GM19035 (cell line): ENCODE results near the gene ABCA4.

Experiments used
- ATAC-seq: cut with Tn5 transposase; IDR thresholded peaks from one replicate; pipeline ENCODE4 v1.9.1; 2021; ENCODE audit not compliant: unreplicated experiment

The ABCA4 gene

DNA sequence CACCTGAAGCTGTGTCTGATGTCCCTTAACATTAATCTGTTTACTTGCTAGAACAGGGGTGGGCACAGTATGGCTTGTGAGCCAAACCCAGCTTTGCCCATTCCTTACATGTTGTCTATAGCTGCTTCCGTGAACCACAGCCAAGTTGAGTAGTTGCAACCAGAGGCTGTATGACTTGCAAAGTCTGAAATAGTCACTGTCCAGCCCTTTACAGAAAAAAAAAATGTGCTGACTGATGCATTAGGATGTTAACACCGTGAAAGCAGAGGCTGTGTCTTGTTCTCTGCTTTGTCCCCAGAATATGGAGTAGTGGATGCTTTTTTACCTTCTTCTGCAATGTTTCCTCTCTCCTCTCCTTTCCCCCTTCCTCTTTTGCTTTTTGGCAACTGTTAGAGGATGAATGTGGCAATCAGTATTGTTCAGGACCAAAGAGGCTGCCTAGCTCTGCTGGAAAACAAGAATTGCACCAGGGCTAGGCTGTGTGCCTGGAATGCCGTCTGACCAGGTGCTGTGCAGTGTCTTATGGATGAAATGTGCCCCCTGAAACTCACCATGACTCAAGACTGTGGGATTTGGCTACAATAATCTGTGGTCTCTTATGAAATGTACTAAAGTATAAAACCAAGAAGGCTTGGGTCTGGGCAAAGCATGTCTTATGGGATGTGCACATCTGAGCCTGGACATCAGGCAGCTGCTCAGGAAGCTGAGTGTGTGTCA, 132.2 kb downstream of the ABCA4 start:
- ATAC-seq = no peak

DNA sequence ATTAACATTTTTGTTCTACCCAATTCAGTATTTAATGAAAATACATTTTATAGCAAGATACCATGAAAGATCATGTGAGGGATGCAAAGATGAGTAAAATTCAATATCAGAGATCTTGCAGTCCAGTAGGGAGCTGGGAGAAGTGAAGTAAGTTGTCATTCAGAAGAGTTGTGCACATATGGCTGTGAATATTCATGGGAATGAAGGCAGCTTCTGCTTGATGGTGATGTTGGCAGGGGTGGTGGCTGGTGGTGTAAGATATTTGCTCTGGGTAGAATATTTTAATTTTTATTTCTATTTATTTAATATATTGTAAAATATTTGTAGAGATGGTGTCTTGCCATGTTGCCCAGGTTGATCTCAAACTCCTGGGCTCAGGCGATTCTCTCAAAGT, 139.7 kb downstream of the ABCA4 start:
- ATAC-seq = no peak

DNA sequence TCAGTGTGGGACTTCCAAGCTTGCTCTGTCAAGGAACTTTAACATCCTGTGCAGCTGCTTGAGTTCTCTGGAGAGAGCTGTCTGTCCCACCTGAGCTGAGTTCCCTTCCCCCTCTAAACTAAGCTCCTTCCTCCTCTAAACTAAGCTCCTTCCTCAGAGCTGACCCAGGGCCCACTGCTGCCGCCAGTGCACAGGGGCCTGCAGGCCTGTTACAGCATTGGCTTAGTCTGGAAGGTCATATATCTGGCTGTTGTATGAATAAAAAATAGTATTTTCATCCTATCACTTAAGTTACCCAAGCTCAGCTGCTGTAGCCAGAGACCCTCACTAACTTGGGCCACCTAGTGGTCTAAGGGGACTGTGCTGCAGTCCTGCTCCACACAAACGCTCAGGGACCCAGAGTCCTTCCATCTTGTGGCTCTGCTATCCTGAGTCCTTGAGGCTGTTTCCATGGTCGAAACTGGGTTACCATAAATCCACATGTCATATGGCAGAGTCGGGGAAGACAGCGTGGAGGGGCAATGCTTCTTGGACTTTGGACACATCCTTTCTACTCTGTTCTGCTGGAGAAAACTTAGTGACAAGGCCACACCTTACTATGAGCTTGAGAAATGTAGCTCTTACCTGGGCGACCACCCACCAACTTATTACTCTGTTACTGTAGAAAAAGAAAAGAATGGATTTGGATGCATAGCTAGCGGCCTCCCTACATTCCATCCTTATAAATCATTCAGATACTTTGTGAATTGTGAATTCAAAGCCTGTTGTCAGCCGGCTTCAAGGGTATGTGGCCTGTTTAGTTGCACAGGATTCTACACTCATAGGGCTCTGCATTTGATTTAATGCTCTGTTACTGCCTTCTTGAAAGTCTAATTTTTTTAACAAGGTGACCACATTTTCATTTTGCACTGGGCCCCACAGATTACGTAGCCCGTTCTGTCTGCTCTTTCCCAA, 140.4 kb downstream of the ABCA4 start:
- ATAC-seq = no peak

DNA sequence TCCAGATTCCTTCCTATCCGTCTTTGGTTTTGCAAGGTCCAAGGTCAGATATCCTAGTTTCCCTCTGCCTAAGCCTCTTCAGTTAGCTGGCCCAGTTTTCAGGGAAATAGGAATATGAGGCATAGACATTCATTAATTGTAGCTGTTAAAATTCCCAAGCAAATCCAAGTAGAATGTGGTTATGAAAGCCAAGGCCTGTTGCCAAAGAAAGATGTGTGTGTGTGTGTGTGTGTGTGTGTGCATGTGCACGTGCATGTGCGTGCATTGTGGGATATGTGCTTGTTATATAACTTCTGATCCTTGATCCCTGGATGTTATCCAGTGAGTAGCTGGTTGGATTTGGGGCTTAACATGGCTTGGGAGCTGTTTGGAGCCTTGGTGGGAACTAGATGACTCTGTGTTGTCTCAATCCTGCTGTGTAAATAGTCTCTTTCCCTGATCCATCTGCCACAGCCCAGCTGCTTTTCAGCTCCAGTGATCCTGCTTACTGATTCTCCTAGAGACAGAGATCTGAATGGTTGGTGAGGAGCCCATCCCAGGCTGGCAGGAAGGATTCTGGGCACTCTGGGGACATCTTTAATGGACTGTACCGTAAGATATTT, 141.1 kb downstream of the ABCA4 start:
- no peak for ATAC-seq

DNA sequence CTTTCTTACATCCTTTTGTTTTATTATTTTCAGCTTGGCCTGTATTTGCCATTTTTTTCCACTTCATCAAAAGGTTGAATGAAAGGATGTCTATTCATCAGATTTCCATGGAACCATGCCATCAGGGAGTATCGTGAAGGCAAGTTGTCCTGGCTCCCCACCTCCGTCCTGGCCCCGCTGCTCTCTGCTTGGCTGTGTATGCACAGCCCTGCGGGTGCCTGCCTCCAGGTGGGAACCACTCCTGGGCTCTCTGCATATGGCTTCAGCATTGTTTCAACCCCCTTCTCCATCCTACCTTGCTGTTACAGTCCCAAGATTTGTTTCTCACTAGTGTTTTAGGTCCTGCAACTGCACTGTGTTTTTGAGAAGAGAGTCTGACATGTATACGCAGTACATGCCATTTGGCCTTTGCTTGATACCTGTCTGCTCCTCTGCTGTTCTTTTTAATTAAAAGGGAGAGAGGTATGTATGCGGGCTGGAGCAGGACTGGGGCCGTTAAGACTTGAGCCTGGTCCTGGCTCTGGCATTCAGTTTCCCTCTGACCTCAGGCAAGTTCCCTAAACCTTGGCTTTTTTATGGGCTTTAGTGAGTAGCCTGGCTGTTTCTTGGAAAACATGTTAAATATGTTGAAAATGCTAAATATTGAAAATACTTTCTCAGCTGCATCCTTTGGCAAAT, 141.8 kb downstream of the ABCA4 start:
- no peak for ATAC-seq

DNA sequence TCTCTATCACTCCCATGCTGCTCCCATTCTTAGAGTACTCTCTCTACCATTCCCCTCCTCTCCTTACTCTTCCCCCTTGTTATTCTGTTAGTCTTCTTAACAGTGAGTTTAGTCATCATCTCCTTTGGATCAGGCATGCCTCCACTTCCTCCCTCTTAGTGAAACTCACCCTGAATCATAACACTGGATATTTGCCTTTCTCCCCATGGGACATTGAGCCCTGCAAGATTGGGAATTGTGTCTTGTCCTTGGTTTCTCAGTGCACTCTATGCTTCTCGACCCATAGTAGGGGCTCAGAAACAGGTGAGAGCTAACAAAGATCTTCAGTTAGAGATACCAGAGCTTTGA, 143.4 kb downstream of the ABCA4 start:
- ATAC-seq = no peak

DNA sequence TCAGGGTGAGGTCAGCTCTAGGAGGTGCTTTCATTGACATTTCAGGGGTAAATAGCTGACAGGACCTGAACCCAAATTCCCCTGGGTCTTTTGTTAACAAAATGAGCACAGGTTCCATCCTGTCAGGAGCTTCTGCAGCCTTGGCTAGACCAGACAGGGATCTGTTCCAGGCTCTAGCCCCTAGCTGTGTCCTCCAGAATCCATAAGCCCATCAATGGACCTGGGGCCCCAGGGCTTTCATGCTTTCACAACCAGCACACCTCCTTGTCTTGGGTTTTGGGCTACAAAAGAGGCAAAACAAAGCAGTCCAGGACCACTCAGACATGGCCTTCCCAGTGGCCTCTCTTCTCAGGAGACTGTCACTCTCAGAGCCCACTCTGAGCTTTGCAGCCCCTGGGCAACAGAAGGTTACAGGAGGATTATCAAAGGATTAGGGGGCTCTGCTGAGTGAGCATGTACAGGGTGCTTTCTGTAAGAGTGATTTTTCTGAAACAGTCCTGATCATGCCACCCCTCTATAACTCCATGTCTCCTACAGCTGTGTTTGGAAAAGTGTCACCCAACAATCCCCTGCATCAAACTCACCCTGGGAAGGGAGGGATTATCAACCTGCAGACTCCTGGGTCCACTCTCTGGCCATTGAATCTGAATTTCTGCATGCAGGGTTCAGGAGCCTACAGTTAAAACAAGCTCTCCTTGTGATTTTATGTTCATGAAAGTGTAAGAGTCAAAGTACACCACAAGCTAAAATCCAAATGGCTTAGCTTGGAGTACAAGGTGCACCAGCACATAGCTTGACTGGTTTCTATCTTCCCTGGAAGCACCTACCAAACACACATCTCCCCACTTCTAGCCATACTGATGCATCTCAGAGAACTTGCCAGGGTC, 144.0 kb downstream of the ABCA4 start:
- ATAC-seq = no peak

DNA sequence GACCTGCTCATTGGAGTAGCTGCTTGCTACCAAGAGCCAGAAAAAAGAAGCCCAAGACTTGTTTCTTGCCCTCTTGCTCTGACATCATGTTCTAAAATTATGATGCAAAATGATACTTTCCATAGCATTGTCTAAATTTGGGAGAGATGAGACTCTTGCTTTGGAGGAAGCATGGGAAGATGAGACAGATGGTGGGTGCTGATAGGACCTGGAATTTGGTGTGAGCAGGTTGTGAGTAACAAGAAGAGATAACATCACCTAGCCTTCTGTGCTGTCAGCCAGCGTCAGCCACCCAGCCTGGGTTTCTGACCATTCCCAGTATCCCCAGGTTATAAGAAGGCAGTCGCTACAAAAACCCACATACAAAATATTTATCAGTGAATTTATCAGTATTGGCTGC, 144.7 kb downstream of the ABCA4 start:
- ATAC-seq = no peak

DNA sequence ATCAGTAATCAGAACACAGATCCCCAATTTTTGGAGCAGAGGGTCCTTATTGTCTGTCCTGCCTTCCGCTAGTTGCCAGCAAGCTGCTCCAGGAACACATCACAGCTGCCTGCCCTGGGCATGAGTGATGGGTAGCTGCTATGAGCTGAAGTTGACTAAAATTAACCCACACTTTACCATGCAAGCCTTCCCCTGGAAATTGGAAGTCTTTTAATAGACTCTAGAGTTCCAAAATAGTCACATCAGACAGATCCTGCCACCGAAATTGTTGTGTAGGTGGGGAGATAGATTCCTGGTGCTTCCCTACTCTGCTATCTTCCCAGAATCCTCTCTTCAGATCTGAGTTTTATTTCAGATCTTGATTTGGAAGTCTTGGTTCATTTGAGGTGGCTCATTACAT, 148.6 kb downstream of the ABCA4 start:
- no peak for ATAC-seq

DNA sequence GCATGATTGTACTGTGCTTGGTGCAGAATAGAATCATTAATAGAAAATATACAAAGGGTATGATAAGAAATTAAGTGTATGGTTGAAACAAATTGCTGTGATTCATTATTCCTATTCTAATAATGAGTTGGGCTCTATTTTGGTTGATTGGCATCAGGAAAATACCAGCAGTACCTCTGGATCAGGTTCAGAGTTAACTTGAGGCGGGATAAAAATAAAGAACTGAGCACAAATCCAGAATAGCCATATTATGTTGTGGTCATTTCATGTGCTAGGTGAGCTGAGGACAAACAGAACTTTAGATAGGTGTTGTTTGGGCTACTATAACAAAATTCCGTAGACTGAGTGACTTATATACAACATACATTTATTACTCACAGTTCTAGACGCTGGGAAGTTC, 151.1 kb downstream of the ABCA4 start:
- no peak for ATAC-seq

DNA sequence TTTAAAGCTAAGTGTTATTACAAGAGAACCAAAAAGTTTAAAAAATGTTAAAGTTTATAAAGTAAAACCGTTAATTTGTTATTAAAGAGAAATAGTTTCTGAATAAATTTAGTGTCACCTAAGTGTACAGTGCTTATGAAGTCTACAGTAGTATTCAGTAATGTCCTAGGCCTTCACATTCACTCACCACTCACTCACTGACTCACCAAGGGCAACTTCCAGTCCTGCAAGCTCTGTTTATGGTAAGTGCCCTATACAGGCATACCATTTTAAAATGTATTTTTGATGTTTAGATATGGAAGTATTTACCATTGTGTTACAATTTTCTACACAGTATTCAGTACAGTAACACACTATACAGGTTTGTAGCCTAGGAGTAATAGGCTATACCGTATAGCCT, 151.6 kb downstream of the ABCA4 start:
- no peak for ATAC-seq

DNA sequence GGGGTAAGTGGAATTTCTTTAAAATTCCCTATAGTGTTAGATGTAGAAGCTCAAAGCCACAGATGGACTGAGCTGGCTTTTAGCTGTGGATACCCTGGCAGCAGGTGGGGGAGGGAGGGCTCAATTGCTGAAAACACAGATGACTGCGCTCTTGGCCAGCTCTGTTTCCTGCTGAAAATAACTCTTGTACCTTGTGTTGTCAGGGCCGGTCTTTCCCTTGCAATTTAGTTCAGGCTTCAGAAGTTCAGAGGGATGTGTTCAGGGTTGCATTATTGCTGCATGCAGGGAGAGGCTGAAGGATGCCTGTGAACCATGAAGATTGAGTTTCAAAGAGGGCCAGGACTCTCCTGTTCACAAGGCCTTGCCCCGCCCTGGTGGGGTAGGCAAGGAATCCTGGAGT, 153.6 kb downstream of the ABCA4 start:
- no peak for ATAC-seq

DNA sequence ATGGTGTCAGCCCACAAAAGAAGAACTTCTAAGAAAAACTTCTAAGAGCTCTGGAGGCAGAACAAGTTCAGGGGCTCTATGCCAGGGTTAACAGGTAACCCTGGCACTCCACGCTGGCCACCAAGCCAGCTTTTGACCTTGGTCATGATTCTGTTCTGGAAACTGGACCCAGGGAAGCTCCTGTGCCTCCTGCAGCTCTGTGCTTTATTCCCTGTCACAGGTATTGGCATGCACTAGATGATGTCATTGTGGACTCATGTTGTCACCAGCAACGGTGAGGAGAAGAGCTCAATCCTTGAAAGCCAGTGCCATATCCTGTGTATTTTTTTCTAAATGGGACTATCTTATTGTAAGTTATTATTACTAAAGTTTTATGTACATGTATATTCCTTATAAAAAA, 155.1 kb downstream of the ABCA4 start:
- no peak for ATAC-seq

DNA sequence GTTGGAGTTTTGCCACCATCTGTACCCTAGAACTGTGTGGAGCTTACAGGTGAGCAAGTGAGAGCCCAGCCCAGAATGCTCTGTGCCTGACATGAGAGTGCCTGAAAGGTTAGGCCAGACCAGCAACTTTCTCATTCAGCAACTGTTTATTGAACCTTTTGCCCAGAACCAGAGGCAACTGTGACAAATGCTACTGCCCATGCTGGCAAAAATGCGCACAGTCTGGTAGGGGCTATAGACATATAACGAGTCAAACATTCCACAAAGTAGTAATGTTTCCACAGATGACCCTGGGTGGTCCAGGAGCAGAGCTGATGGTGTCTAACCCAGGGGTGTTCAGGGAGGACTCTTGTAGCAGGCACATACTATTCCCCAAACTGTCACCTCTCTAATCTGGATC, 155.7 kb downstream of the ABCA4 start:
- no peak for ATAC-seq

DNA sequence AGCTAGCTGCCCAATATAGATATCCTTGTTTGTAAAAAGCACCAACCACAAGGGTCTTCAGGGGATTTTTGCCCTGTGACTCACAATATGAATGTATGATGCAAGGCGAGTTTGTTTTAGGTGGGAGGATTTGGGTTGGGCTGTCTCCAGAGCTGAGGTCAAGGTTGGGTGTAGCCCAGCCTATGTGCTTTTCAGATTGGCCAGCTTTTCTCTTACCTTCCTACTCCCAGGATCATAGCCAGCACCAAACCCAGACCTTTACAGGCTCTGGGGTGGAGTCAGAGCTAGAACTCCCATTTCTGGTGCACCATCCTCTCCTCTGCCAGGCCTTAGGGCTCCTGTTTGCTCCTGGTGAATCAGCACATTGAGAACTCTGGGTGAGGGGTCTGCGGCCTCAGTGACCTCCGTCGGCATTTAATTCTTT, 156.2 kb downstream of the ABCA4 start:
- ATAC-seq = no peak

DNA sequence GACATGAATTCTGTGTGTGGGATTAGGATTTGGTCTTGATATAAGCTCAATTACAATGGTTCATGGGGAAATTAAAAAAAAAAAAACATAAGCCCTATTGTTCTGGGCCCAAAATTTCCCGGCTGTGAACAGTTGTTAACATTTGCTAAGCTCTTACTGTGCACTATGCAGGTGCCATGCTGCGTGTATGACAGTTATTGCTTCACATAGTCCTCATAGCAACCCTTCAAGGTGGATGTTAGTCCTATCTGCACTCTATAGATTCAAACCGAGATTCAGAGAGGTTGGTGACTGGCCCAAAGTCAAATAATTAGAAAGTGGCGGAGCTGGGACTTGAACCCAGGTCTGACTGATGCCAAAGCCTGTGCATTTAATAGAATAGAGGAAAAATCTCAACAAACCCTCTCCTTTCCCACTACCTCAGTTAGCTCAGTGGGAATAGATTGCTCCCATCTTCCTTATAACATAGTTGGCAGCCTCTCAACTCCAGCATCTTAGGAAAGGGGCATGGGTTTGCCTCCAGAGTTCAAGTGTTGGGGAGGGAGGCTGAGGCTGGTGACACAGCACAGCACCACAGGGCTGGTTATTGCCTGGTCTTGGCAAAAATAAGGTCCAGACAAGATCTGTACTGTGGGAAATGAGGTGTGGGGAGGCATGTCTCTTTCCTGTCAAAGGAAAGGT, 156.7 kb downstream of the ABCA4 start:
- no peak for ATAC-seq

DNA sequence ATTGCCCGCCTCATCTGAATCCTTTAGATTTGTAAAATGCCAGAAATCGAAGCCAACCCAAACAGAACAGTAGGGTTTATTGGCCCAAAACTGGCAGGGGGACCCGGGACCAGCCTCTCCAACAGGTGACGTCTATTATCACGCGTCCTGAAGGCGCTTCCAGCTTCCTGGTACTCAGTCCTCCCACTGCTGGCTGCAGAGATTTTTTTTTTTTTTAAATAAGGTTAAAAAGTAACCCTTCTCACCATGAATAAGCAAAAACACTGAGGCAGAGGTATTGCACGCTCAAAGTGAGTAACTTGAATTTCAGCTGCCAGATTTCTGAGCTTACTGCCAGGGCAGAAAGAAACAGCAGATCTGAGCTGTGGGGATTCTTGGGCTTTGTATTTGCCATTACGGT, 157.4 kb downstream of the ABCA4 start:
- ATAC-seq = no peak

DNA sequence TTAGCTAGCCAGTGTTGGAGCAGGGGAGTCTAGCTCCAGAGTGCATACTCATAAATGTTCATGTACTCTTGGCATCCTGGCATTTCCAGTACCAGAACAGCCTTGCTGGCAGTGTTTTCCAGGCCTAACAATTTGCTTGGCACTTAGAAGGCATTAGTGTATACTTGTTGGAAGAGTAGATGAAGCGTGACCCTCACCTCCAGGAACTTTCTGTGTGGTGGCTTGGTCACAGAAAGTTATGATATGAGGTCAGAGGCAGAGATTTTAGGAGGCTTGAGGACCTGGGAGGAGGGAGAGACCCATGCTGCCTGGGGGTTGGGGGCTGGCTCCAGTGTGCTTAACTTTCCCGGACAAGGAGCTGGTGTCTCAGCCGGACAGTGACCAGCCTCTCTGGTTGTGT, 159.0 kb downstream of the ABCA4 start:
- no peak for ATAC-seq

DNA sequence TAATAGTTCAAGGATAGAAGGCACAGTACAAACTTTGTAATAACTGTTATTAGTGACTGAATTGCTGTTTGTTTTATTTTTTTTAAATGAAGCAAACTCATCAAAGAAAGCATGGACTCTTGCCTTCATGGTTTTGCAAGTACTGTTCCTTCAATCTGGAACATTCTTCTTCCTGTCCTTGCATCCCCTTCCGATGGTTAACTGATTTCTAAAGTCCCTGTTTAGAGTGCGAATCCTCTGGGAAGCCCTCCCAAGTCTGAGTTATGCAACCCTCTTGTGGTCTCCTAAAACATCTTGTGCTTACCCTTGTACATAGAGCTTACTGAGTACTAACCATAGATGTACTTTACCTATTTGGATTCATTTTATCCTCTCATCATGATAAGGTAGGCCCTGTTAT, 159.5 kb downstream of the ABCA4 start:
- no peak for ATAC-seq

DNA sequence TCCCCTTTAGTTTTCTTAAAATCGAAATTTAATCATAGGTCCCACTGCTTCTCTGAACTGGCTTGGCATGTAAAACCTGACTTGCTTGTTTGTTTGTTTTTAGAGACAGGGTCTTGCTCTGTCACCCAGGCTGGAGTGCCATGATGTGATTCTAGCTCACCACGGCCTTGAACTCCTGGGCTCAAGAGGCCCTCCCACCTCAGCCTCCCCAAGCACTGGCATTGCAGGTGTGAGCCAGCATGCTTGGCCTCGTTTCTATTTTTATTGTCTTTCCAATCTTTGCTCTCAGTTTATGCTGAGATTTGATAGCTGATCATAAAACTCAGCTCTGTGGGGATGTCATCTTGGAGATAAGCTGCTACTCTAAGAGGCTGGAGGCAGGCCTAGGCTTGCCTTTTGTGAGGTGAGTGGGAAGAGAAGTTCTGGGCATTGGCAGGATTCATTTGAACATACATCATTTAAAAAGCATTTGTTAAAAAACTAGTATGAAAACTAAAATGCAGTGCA, 160.3 kb downstream of the ABCA4 start:
- ATAC-seq = no peak
